ENCODE measurements around the gene FRMD1. TPM values are rescaled to one million over a fixed set of nuclear protein-coding genes. Genes with fewer than 3 reads are reported as not detected.
A peak's percentile ranks its signal among the peaks of the same experiment; 100 is the strongest.

The FRMD1 gene
- total and polyA plus RNA-seq, 8 donors, result 0.02 to 0.15 TPM; not detected in 6

- FAIRE-seq, result no peak
- intact Hi-C loops (cut with DNase I), result no loop called here
- peak in 1 of 6 donors; percentile 44 for DNase-seq
- Histone ChIP-seq H3K4me1 (no peaks in the 10 kb centered on the region), H3K27me3 (no peaks in the 10 kb centered on the region), H3K27ac (no peak overlapping the region), H3K36me3 (no peaks in the 10 kb centered on the region), H3K4me3 (no peak overlapping the region), H3K9me3 (no peaks in the 10 kb centered on the region)
- no peak for TF ChIP-seq CTCF (IDR thresholded peaks at IDR 0.05)
- peak in 1 of 4 donors; percentile 35 for ATAC-seq
- 68 to 73% methylated on average over 22 to 23 of the region's 23 CpGs for WGBS, 2 donors
Observed at GRCh38 chr6:168050881-168051586, 28.0 kb downstream of the FRMD1 start.

- H3K36me3 ChIP-seq, result no peaks in the 10 kb centered on the region
- DNase-seq (no peak), ATAC-seq (peak in 1 of 4 donors; percentile 30), FAIRE-seq (no peak)
- WGBS, 2 donors, result 77 to 86% methylated on average over 19 to 27 of the region's 27 CpGs
- H3K27me3 ChIP-seq, result no peaks in the 10 kb centered on the region
- H3K4me1 ChIP-seq, result no peaks in the 10 kb centered on the region
- no peaks in the 10 kb centered on the region for H3K9me3 ChIP-seq
- H3K4me3 ChIP-seq, result no peak overlapping the region
- intact Hi-C loops (cut with DNase I), result no loop called here
- no peak overlapping the region for H3K27ac ChIP-seq
- TF ChIP-seq CTCF (IDR thresholded peaks at IDR 0.05), result no peak
Observed at GRCh38 chr6:168050225-168050880, 28.7 kb downstream of the FRMD1 start.

GRCh38 chr6:168049706-168050224, 29.2 kb downstream of the FRMD1 start:
- no peak overlapping the region for H3K4me3 ChIP-seq
- H3K4me1 ChIP-seq, result no peaks in the 10 kb centered on the region
- no peak for TF ChIP-seq CTCF (IDR thresholded peaks at IDR 0.05)
- no peaks in the 10 kb centered on the region for H3K36me3 ChIP-seq
- WGBS, 2 donors, result 89 to 92% methylated on average over 21 of the region's 21 CpGs
- intact Hi-C loops (cut with DNase I), result no loop called here
- no peak for DNase-seq
- ATAC-seq, result no peak
- no peak overlapping the region for H3K27ac ChIP-seq
- no peaks in the 10 kb centered on the region for H3K9me3 ChIP-seq
- H3K27me3 ChIP-seq, result no peaks in the 10 kb centered on the region
- FAIRE-seq, result no peak

GRCh38 chr6:168049277-168049676, 29.7 kb downstream of the FRMD1 start:
- Histone ChIP-seq H3K4me1 (no peaks in the 10 kb centered on the region), H3K27me3 (no peaks in the 10 kb centered on the region), H3K4me3 (no peak overlapping the region), H3K36me3 (no peaks in the 10 kb centered on the region), H3K9me3 (no peaks in the 10 kb centered on the region), H3K27ac (no peak overlapping the region)
- no peak for ATAC-seq
- TF ChIP-seq CTCF (IDR thresholded peaks at IDR 0.05), result no peak
- intact Hi-C loops (cut with DNase I), result no loop called here
- no peak for FAIRE-seq
- DNase-seq, result peak in 1 of 6 donors; percentile 39
- 88 to 89% methylated on average over 20 of the region's 20 CpGs for WGBS, 2 donors

GRCh38 chr6:168048724-168049025, 30.3 kb downstream of the FRMD1 start:
- Histone ChIP-seq H3K36me3 (no peaks in the 10 kb centered on the region), H3K4me3 (no peak overlapping the region), H3K4me1 (no peaks in the 10 kb centered on the region), H3K27me3 (no peaks in the 10 kb centered on the region), H3K9me3 (no peaks in the 10 kb centered on the region), H3K27ac (no peak overlapping the region)
- WGBS, 2 donors, result 75 to 88% methylated on average over 10 of the region's 10 CpGs
- intact Hi-C loops (cut with DNase I), result no loop called here
- ATAC-seq (no peak), FAIRE-seq (no peak), DNase-seq (no peak)
- no peak for TF ChIP-seq CTCF (IDR thresholded peaks at IDR 0.05)

All from pancreas (tissue), 10 donors.